Loucy (cell line): ENCODE data around the gene TSC2.

Experiments
- EZH2phosphoT487 ChIP-seq: fragments of 200-600 bp; IDR thresholded peaks from 2 replicates; pipeline ENCODE4 v1.6.1; 2018; ENCODE audit warnings: antibody characterized with exemption, mild to moderate bottlenecking, moderate library complexity, borderline replicate concordance
- TF ChIP-seq, protein P1 (sequence below): fragments of 200-600 bp; sonication (generic); conservative IDR thresholded peaks from 2 replicates; pipeline ENCODE4 v1.5.1; 2014; ENCODE audit warnings: mild to moderate bottlenecking, antibody characterized with exemption, low read length

DNA sequence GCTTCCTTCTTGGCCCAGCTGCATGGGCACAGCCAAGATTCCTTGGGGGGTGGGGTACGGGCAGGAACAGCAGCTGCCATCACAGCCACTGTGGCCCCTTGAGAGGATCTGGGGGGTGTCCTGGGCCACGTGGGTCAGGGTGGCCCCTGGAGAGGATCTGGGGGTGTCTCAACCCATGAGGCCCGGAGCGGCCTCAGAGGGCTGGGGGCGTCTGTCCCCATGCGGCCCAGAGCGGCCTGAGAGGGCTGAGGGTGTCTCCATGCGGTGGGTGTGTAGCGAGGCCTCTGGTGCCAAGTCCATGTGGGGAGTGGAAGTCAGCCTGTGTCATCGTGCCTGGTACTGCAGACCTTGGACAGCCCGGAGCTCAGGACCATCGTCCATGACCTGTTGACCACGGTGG, 13.7 kb downstream of the TSC2 start:
- TF ChIP-seq, protein P1, sequence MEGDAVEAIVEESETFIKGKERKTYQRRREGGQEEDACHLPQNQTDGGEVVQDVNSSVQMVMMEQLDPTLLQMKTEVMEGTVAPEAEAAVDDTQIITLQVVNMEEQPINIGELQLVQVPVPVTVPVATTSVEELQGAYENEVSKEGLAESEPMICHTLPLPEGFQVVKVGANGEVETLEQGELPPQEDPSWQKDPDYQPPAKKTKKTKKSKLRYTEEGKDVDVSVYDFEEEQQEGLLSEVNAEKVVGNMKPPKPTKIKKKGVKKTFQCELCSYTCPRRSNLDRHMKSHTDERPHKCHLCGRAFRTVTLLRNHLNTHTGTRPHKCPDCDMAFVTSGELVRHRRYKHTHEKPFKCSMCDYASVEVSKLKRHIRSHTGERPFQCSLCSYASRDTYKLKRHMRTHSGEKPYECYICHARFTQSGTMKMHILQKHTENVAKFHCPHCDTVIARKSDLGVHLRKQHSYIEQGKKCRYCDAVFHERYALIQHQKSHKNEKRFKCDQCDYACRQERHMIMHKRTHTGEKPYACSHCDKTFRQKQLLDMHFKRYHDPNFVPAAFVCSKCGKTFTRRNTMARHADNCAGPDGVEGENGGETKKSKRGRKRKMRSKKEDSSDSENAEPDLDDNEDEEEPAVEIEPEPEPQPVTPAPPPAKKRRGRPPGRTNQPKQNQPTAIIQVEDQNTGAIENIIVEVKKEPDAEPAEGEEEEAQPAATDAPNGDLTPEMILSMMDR, result no peak
- TF ChIP-seq EZH2phosphoT487, result no peak
